H1 (cell line): Measurements from ENCODE around the gene COL10A1.

Experiments used
- HDAC2 ChIP-seq, 2 experiments: fragments of 300-600 bp in 1 of 2; sonication (generic) in 1 of 2; IDR thresholded peaks; 2 replicates each; pipeline ENCODE4 v1.6.1; 2011 to 2012; ENCODE audit warnings: low read depth in 2 of 2, low read length in 2 of 2, mild to moderate bottlenecking in 2 of 2, moderate library complexity in 2 of 2, borderline replicate concordance in 1 of 2, inconsistent platforms in 1 of 2
- POU5F1 ChIP-seq: IDR thresholded peaks from 2 replicates; pipeline ENCODE4 v1.6.1; 2011; ENCODE audit warnings: low read depth, mild to moderate bottlenecking, low read length, moderate library complexity
- TEAD4 ChIP-seq: IDR thresholded peaks from 2 replicates; pipeline ENCODE4 v1.6.1; 2012; ENCODE audit warnings: low read depth, low read length, inconsistent platforms, mixed read lengths

- TF ChIP-seq TEAD4 (no peak), POU5F1 (no peak), HDAC2 (IDR thresholded peaks at IDR 0.05; ENCODE audit: borderline replicate concordance in 1 of 2, low read depth in 2 of 2, low read length in 2 of 2) (no peak)
Observed at GRCh38 chr6:116096979-116097816, 28.7 kb downstream of the COL10A1 start.
